GM18867 (cell line): ENCODE measurements around the gene NAA10.

Source experiments
- ATAC-seq: cut with Tn5 transposase; IDR thresholded peaks from one replicate; pipeline ENCODE4 v1.9.1; 2021; ENCODE audit warnings: mild to moderate bottlenecking, moderate library complexity; ENCODE audit not compliant: unreplicated experiment

Gene NAA10

DNA sequence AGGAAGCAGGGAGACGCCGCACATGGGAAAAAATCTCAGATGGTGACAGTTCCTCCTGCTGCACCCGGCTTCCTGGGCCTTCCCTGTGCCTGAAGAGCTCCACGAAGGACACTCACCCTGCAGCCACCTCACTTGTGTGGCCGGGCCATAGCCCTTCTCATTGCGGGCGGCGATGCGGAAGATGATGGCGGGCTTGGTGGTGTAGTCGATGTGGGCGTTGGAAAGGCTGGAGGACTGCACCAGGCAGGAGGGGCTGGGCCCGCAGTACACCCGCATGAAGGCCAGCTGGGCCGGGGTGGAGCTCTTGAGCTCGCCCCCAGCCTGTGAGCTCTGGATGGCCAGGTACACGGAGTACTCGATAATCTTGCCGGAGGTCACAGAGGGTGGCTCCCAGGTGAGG is 15.3 kb upstream of the NAA10 start:
- no peak for ATAC-seq

DNA sequence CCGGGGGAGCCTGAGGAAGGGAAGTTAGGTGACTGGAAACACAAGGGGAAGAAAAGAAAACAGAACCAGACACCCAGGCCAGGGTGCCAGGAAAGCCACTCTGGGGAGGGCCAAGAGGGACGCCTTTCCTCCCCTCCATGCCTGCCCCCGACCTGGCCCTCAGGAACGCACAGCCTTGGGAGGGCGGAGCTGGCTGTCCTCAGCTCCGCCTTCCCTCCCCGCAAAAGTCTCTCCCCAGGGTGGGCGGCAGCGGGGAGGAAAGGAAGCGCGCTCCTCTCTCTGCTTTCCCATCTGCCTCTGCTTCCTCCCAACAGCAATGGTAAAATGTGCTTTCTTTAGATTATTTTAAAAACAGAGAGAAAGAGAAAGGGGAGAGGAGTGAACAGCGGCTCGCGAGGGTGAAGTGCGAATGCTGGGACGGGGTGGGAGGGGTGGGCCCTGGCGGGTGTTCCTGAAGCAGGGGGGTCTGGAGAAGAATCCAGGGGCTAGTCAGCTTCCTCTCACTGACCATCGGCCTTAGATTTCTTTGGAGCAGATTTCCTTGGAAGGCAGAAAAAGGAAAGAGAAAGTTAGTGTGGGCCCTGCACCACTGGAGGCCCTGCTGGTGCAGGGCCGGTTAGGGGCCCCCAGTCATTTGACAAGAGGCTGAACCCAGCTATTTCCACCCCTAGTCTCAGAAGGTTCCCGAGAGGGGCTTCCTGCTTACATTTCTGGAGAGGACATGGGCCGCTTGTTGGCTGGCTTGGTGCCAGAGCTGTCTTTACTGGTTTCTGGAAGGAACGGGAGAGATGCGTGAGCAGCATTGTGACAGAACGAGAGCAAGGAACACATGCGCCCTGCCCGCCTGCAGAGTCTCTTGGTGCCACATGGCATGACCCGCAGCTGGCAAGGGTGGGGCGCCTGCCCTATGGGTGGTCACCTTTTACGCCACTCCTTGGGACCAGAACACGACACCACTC is 14.3 kb upstream of the NAA10 start:
- ATAC-seq = no peak

DNA sequence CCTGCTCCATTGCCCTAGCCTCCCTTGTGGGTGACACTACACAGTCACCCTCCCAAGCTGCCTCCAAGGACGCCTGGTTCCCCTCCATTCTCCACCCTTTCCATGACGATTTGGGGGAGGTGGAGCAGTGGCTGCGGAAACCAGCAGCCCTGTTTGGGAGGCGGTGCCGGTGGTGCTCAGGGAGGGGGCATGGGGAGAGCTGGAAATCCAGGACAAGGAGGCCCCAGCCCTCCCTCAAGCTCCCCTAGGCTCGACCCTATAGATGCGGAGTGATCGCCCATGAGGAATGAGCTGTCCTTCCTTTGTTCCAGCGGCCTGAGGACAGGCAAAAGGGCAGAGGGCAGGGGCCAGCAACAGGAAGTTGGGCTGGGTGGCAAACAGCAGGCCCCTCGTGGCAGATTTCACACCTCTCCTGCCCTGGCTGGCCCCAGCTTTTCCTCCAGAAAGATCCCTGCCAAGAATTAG is 13.2 kb upstream of the NAA10 start:
- no peak for ATAC-seq

- peak; percentile 75 for ATAC-seq
Measured at GRCh38 chrX:153947009-153947769, 12.4 kb upstream of the NAA10 start.

DNA sequence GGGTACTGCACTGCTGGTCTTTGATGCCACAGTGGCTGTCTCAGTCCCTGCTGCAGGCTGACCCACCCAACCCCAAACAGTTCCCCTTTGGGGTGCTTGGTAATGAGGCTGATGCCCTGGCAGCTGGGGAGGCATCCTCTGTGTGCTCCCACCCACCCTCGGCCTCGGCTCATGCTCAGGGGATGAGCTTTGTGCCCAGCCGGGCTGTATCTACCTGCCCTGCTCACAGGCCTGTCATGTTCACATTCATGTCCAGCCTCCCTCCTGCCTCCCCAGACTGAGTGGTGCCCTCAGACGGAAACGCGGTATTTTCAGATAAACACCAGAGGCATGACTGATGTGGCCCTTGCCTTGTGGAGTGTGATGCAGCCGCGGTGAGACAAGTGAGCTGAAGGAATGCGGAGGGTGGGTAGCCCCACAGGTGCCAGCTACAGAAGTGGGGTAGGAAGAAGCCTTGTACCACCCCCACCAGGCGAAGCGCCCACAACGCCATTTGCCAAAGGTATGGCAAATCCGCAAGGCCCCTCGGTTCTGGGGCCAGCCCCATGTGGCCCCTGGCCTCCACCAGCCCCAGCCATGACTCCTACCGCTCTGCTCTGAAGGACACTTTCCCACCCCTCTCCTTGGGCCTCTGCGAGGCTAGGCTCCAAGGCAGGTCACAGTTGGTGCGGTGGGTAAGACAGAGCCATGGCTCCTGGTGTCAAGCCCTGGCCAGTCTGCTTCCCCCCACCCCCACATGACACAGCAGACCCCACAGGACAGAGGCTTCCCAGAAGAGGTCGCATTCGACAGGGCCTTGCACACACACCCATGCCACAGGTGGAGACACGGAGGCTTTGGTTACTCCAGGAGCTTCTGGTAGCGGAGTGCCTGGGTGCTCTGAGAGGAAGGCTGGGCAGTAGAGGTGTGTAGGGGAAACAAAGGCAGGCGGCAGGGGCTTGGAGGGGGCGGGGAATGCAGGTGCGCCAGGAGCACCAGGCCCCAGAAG is 11.4 kb upstream of the NAA10 start:
- ATAC-seq = no peak

- no peak for ATAC-seq
Measured at GRCh38 chrX:153944800-153945150, 9.9 kb upstream of the NAA10 start.

GRCh38 chrX:153944140-153944799 is 9.4 kb upstream of the NAA10 start, which contains the start of gene RENBP:
Gene RENBP, minus strand, starts transcription at chrX:153944643. Its CDS starts 33 bp downstream, at chrX:153944610.
- ATAC-seq = no peak

GRCh38 chrX:153941336-153942252 is 6.8 kb upstream of the NAA10 start:
- ATAC-seq = no peak

DNA sequence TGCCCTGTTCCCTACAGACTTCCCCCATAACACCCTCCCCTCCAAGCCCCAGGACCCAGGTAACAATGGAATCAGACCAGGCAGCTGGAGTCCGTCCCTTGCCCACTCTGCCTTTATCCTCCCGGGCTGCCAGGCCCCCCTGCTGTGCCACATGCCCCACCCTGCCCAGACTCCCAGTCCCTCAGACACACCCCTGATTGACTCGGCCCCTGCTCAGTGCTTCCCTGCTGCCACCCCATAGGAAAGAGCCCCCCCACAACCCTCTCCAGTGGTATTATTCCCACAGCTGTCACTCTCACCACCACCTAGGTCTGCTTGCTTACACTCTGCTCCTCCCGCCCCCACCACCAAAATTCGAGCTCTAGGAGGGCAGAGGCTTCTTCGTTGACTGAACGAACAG is 4.7 kb upstream of the NAA10 start:
- no peak for ATAC-seq

- ATAC-seq = no peak
Measured at GRCh38 chrX:153938226-153938786, 3.5 kb upstream of the NAA10 start.

- ATAC-seq = no peak
Measured at GRCh38 chrX:153937056-153937455, 2.2 kb upstream of the NAA10 start.

DNA sequence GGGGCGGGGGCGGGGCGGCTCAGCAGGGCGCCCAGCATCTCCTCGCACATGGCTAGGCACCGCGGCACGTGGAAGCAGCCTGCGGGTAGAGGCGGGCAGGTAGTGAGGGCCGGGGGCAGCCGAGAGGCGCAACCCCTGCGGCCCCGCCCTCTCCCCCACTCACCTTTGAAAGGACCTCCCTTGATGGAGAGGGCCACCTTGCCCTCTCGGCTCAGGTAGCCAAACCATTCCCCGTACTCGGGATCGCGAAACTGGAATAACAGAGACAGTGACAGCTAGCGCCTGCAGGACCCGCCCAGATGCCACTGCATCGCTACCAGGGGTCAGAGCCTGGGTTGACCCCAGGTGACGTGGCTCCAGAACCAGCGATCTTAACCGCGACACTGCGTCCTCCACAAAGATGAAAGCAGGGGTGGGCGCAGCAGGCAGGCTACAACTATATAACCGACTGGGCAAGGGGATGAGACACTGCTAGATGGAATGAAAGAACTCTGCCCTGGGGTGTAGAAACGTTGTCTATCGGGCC is 552 bp upstream of the NAA10 start:
- ATAC-seq = peak; percentile 7

- peak; percentile 10 for ATAC-seq
Measured at GRCh38 chrX:153934148-153934761, 582 bp downstream of the NAA10 start.

DNA sequence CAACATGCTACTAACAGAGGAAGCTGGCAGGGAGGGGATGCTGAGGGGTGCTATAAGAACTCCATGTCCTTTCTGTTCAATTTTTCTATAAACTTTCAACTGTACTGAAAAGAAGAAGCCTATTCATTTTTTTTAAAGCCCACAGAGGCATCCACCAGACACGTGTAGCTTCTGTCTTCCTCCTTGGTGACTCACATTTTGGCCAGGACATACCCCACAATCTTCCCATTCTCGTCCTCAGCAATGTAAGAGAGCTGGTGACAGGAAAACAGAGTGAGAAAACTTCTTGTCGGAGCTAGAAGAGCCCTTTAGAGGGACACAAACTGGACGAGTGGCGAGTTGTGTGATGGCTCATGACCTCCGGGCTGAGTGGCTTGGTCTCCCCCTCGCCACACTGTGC is 1.1 kb downstream of the NAA10 start:
- no peak for ATAC-seq

GRCh38 chrX:153932220-153932915 is 2.5 kb downstream of the NAA10 start:
- no peak for ATAC-seq

DNA sequence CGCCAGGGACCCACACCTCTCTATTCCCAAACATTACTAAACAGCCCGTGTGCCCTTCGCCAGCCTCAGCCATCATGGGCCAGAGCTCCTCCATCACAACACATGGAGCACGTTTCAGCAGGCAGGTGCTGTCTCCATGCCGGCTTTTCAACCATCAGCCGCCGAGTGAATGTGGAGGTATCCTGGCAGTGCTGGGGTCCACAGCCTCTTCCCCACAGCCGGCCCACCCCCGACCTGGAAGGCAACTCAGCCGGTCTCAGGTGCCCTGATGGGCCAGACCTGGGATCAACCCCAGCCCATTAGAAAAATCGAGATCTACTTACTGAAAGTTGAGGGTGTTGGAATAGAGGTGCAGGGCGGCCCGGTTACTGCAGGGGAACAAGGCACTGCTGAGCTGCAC is 3.1 kb downstream of the NAA10 start:
- ATAC-seq = no peak

- ATAC-seq = no peak
Measured at GRCh38 chrX:153931151-153931550, 3.7 kb downstream of the NAA10 start.
